Measurements from ENCODE around the gene HYCC1. TPM values are rescaled to one million over a fixed set of nuclear protein-coding genes. Genes with fewer than 3 reads are reported as not detected.
"Not testable (repeated sequence)": the region's sequence is repeated elsewhere in the genome, so short reads cannot be mapped to it uniquely, and the experiment has no call there.

HYCC1 gene
- total RNA-seq: 100 to 1,000 TPM in 1 of 2 donors, 10 to 100 TPM in 1; 82.2 to 157 TPM

- H3K4me1 ChIP-seq (ENCODE audit: control insufficient read depth in 1 of 2, low read depth in 2 of 2): peaks cover 38 to 71% of the 10 kb centered on the region in 2 donors
- H3K9me3 ChIP-seq: no peaks in the 10 kb centered on the region
These were observed at the start of gene HYCC1 for GRCh38 chr7:23013715-23014649. Gene HYCC1 (minus strand): TSS chr7:23014130. CDS start chr7:22991111, 23,019 bp downstream.

GRCh38 chr7:23062452-23062851 lies 48.5 kb upstream of the HYCC1 start:
- no peaks in the 10 kb centered on the region for H3K27me3 ChIP-seq (replicated peaks; ENCODE audit: insufficient read depth)
- H3K36me3 ChIP-seq: no peaks in the 10 kb centered on the region
- ATAC-seq (ENCODE audit: insufficient number of reproducible peaks, low FRiP score, low read depth): no peak
- H3K4me3 ChIP-seq: no peak overlapping the region
- H3K9me3 ChIP-seq: no peaks in the 10 kb centered on the region
- H3K27ac ChIP-seq: no peak overlapping the region
- no peak for DNase-seq (ENCODE audit: low spot score)
- no peak for TF ChIP-seq CTCF (IDR thresholded peaks at IDR 0.05)
- no peaks in the 10 kb centered on the region for H3K4me1 ChIP-seq (ENCODE audit: control insufficient read depth in 1 of 2, low read depth in 2 of 2)

More at GRCh38 chr7:23013715-23014649, at the start of gene HYCC1:
- Histone ChIP-seq H3K36me3 (no peaks in the 10 kb centered on the region), H3K27ac (peak within 1 kb of the TSS; percentile 81 to 84), H3K27me3 (replicated peaks; ENCODE audit: insufficient read depth) (no peaks in the 10 kb centered on the region), H3K4me3 (peak within 1 kb of the TSS; percentile 94)
- DNase-seq (ENCODE audit: low spot score) (peak; percentile 95), ATAC-seq (ENCODE audit: insufficient number of reproducible peaks, low FRiP score, low read depth) (peak; percentile 99)
- TF ChIP-seq CTCF (IDR thresholded peaks at IDR 0.05): peak; percentile 82

GRCh38 chr7:23061327-23061726 lies 47.4 kb upstream of the HYCC1 start:
- no peaks in the 10 kb centered on the region for H3K27me3 ChIP-seq (replicated peaks; ENCODE audit: insufficient read depth)
- no peaks in the 10 kb centered on the region for H3K4me1 ChIP-seq (ENCODE audit: control insufficient read depth in 1 of 2, low read depth in 2 of 2)
- DNase-seq (ENCODE audit: low spot score) (no peak), ATAC-seq (ENCODE audit: insufficient number of reproducible peaks, low FRiP score, low read depth) (no peak)
- H3K36me3 ChIP-seq: no peaks in the 10 kb centered on the region
- H3K4me3 ChIP-seq: no peak overlapping the region
- H3K9me3 ChIP-seq: no peaks in the 10 kb centered on the region
- no peak overlapping the region for H3K27ac ChIP-seq
- TF ChIP-seq CTCF (IDR thresholded peaks at IDR 0.05): no peak

GRCh38 chr7:23058408-23059096 lies 44.6 kb upstream of the HYCC1 start:
- Histone ChIP-seq H3K4me3 (no peak overlapping the region), H3K36me3 (no peaks in the 10 kb centered on the region), H3K9me3 (no peaks in the 10 kb centered on the region), H3K4me1 (ENCODE audit: control insufficient read depth in 1 of 2, low read depth in 2 of 2) (no peaks in the 10 kb centered on the region), H3K27ac (no peak overlapping the region), H3K27me3 (replicated peaks; ENCODE audit: insufficient read depth) (no peaks in the 10 kb centered on the region)
- DNase-seq (ENCODE audit: low spot score) (no peak), ATAC-seq (ENCODE audit: insufficient number of reproducible peaks, low FRiP score, low read depth) (no peak)
- no peak for TF ChIP-seq CTCF (IDR thresholded peaks at IDR 0.05)

- peak; percentile 82 for TF ChIP-seq CTCF (IDR thresholded peaks at IDR 0.05)
- H3K9me3 ChIP-seq: no peaks in the 10 kb centered on the region
- no peak overlapping the region for H3K4me3 ChIP-seq
- H3K27ac ChIP-seq: no peak overlapping the region
- DNase-seq (ENCODE audit: low spot score) (no peak), ATAC-seq (ENCODE audit: insufficient number of reproducible peaks, low FRiP score, low read depth) (no peak)
- H3K27me3 ChIP-seq (replicated peaks; ENCODE audit: insufficient read depth): no peaks in the 10 kb centered on the region
- no peaks in the 10 kb centered on the region for H3K36me3 ChIP-seq
- no peaks in the 10 kb centered on the region for H3K4me1 ChIP-seq (ENCODE audit: control insufficient read depth in 1 of 2, low read depth in 2 of 2)
These were observed 41.8 kb upstream of the HYCC1 start for GRCh38 chr7:23055582-23056178.

- DNase-seq (ENCODE audit: low spot score); H3K4me3 ChIP-seq: not testable (repeated sequence)
These were observed 37.2 kb upstream of the HYCC1 start for GRCh38 chr7:23051124-23051485.

GRCh38 chr7:23046336-23046735 lies 32.4 kb upstream of the HYCC1 start:
- not testable (repeated sequence) for H3K9me3 ChIP-seq; H3K4me1 ChIP-seq (ENCODE audit: control insufficient read depth in 1 of 2, low read depth in 2 of 2); DNase-seq (ENCODE audit: low spot score); H3K27me3 ChIP-seq (replicated peaks; ENCODE audit: insufficient read depth); H3K4me3 ChIP-seq; ATAC-seq (ENCODE audit: insufficient number of reproducible peaks, low FRiP score, low read depth); H3K36me3 ChIP-seq; H3K27ac ChIP-seq

More at GRCh38 chr7:23051124-23051485, 37.2 kb upstream of the HYCC1 start:
- H3K27me3 ChIP-seq (replicated peaks; ENCODE audit: insufficient read depth); ATAC-seq (ENCODE audit: insufficient number of reproducible peaks, low FRiP score, low read depth); H3K4me1 ChIP-seq (ENCODE audit: control insufficient read depth in 1 of 2, low read depth in 2 of 2); H3K9me3 ChIP-seq; H3K27ac ChIP-seq; H3K36me3 ChIP-seq: not testable (repeated sequence)
